Measurements from ENCODE around the gene PTPRN2.
"Not testable (repeated sequence)": the region's sequence is repeated elsewhere in the genome, so short reads cannot be mapped to it uniquely, and the experiment has no call there.

Gene PTPRN2

GRCh38 chr7:158255558-158255957, 332.1 kb downstream of the PTPRN2 start:
- no peak for TF ChIP-seq CTCF (IDR thresholded peaks at IDR 0.05)
- Histone ChIP-seq H3K27ac (no peak overlapping the region), H3K4me3 (no peak overlapping the region)
- DNase-seq (ENCODE audit: low spot score) = no peak

GRCh38 chr7:158255156-158255555, 332.5 kb downstream of the PTPRN2 start:
- H3K27ac ChIP-seq = no peak overlapping the region
- H3K4me3 ChIP-seq = no peak overlapping the region
- TF ChIP-seq CTCF (IDR thresholded peaks at IDR 0.05) = no peak
- DNase-seq (ENCODE audit: low spot score) = no peak

- DNase-seq (ENCODE audit: low spot score); H3K4me3 ChIP-seq; H3K27ac ChIP-seq: not testable (repeated sequence)
These were observed 334.0 kb downstream of the PTPRN2 start for GRCh38 chr7:158253670-158254045.

- H3K4me3 ChIP-seq = no peak overlapping the region
These were observed 334.6 kb downstream of the PTPRN2 start for GRCh38 chr7:158252837-158253669.

GRCh38 chr7:158252081-158252836, 335.4 kb downstream of the PTPRN2 start:
- peak; percentile 40 for DNase-seq (ENCODE audit: low spot score)
- Histone ChIP-seq H3K4me3 (no peak overlapping the region), H3K27ac (no peak overlapping the region)
- TF ChIP-seq CTCF (IDR thresholded peaks at IDR 0.05) = no peak

More at GRCh38 chr7:158252837-158253669, 334.6 kb downstream of the PTPRN2 start:
- TF ChIP-seq CTCF (IDR thresholded peaks at IDR 0.05) = no peak
- no peak overlapping the region for H3K27ac ChIP-seq
- DNase-seq (ENCODE audit: low spot score) = peak; percentile 43

- TF ChIP-seq CTCF (IDR thresholded peaks at IDR 0.05) = no peak
- DNase-seq (ENCODE audit: low spot score) = no peak
These were observed 336.3 kb downstream of the PTPRN2 start for GRCh38 chr7:158251061-158251965.

GRCh38 chr7:158249692-158250091, 337.9 kb downstream of the PTPRN2 start:
- TF ChIP-seq CTCF (IDR thresholded peaks at IDR 0.05) = no peak
- no peak for DNase-seq (ENCODE audit: low spot score)
- no peak overlapping the region for H3K27ac ChIP-seq
- no peak overlapping the region for H3K4me3 ChIP-seq

More at GRCh38 chr7:158251061-158251965, 336.3 kb downstream of the PTPRN2 start:
- Histone ChIP-seq H3K4me3 (no peak overlapping the region), H3K27ac (no peak overlapping the region)
